ENCODE measurements around the gene SEZ6L2. TPM values are rescaled to one million over a fixed set of nuclear protein-coding genes. Genes with fewer than 3 reads are reported as not detected.
"Not testable (repeated sequence)": the region's sequence is repeated elsewhere in the genome, so short reads cannot be mapped to it uniquely, and the experiment has no call there.

The SEZ6L2 gene
- total RNA-seq, 1 donor from 2014 or later = 29.1 TPM

DNA sequence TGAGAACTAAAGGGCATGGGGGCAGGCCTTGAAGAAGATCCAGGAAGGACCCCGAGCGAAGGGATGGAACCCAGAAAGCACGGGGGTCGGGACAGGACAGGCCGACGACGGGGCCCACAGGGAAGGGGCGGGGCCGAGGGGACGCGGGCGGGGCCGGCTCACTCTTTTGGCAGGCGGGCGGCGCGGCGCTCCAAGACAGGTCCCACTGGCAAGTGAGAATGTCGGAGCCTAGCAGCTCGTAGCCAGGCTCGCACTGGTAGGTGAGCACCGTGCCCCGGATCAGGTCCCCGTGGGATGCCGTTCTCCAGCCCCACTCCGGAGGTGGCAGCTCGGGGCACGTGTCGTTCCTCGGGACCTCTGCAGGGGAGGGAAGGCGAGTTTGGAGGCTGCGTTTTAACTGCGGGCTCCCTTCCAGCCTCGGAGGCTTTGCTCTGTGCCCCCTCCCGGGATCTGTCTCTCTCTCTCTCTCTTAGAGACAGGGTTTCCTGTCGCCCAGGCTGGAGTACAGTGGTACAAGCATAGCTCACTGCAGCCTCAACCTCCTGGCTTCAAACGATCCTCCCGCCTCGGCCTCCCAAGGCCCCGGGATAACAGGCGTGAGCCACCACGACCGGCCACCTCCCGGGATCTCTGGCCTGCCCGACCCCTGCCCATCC lies 22.6 kb downstream of the SEZ6L2 start:
- Mint-ChIP-seq H3K36me3 (peaks cover 4% of the 10 kb centered on the region), H3K4me1 (peaks cover 5% of the 10 kb centered on the region), H3K27me3 (ENCODE audit: low read depth) (peaks cover 52% of the 10 kb centered on the region), H3K4me3 (peak overlapping the region; percentile 24), H3K27ac (no peak overlapping the region), H3K9me3 (no peaks in the 10 kb centered on the region)
- TF ChIP-seq, protein P1, sequence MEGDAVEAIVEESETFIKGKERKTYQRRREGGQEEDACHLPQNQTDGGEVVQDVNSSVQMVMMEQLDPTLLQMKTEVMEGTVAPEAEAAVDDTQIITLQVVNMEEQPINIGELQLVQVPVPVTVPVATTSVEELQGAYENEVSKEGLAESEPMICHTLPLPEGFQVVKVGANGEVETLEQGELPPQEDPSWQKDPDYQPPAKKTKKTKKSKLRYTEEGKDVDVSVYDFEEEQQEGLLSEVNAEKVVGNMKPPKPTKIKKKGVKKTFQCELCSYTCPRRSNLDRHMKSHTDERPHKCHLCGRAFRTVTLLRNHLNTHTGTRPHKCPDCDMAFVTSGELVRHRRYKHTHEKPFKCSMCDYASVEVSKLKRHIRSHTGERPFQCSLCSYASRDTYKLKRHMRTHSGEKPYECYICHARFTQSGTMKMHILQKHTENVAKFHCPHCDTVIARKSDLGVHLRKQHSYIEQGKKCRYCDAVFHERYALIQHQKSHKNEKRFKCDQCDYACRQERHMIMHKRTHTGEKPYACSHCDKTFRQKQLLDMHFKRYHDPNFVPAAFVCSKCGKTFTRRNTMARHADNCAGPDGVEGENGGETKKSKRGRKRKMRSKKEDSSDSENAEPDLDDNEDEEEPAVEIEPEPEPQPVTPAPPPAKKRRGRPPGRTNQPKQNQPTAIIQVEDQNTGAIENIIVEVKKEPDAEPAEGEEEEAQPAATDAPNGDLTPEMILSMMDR (IDR thresholded peaks at IDR 0.05; ENCODE audit: unreplicated experiment) = no peak
- DNase-seq (ENCODE audit: low spot score in 2 of 2, unreplicated experiment in 2 of 2) = no peak

DNA sequence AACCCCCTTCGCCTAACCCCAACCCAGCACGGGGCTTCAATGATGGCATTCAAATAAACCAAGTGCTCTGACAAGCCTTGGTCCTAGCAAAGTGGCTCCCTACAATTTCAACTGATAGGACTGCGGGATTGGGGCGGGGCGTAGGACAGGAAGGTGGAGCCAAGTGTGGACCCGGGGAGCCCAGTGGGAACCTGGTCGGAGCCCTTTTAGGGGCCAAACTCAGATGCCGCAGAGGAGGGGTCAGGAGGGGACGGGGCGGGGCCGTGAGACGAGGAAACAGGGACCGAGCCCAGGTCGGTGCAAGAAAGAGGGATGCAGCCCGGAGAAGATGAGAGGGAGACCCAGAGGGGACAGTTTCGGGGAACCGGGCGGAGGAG lies 23.1 kb downstream of the SEZ6L2 start:
- Mint-ChIP-seq H3K27me3 (ENCODE audit: low read depth) (peaks cover 52% of the 10 kb centered on the region), H3K36me3 (peaks cover 6% of the 10 kb centered on the region), H3K9me3 (no peaks in the 10 kb centered on the region), H3K27ac (no peak overlapping the region), H3K4me3 (peak overlapping the region; percentile 16), H3K4me1 (peaks cover 5% of the 10 kb centered on the region)
- no peak for DNase-seq (ENCODE audit: low spot score in 2 of 2, unreplicated experiment in 2 of 2)
- TF ChIP-seq, protein P1 (IDR thresholded peaks at IDR 0.05; ENCODE audit: unreplicated experiment) = no peak

GRCh38 chr16:29875206-29875605 lies 24.1 kb downstream of the SEZ6L2 start:
- H3K27ac Mint-ChIP-seq = no peak overlapping the region
- H3K4me1 Mint-ChIP-seq = peaks cover 5% of the 10 kb centered on the region
- no peaks in the 10 kb centered on the region for H3K9me3 Mint-ChIP-seq
- TF ChIP-seq, protein P1 (IDR thresholded peaks at IDR 0.05; ENCODE audit: unreplicated experiment) = no peak
- no peak for DNase-seq (ENCODE audit: low spot score in 2 of 2, unreplicated experiment in 2 of 2)
- H3K4me3 Mint-ChIP-seq = no peak overlapping the region
- H3K27me3 Mint-ChIP-seq (ENCODE audit: low read depth) = peaks cover 52% of the 10 kb centered on the region
- peaks cover 6% of the 10 kb centered on the region for H3K36me3 Mint-ChIP-seq

DNA sequence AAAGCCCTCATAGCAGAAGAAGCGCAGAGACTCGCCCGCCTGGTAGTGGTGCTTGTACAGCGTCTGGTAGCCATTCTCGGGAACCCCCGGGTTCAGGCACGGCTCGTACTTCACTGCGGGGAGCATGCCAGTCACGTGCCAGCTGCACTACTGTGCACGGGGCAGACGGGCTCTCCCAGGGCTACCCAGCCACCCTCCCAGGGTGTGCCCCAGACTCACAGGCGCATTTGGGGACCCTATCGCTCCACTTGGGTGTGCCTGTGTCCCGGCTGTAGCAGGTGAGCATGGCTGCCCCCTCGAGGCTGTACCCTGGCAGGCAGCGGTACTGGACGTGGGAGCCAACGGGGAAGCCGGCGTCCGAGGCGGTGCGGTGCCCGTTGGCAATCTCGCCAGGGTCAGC lies 26.0 kb downstream of the SEZ6L2 start:
- Mint-ChIP-seq H3K4me1 (peaks cover 5% of the 10 kb centered on the region), H3K27ac (no peak overlapping the region), H3K36me3 (peaks cover 6% of the 10 kb centered on the region), H3K27me3 (ENCODE audit: low read depth) (peaks cover 41% of the 10 kb centered on the region), H3K9me3 (no peaks in the 10 kb centered on the region), H3K4me3 (no peak overlapping the region)
- TF ChIP-seq, protein P1 (IDR thresholded peaks at IDR 0.05; ENCODE audit: unreplicated experiment) = no peak
- DNase-seq (ENCODE audit: low spot score in 2 of 2, unreplicated experiment in 2 of 2) = no peak

DNA sequence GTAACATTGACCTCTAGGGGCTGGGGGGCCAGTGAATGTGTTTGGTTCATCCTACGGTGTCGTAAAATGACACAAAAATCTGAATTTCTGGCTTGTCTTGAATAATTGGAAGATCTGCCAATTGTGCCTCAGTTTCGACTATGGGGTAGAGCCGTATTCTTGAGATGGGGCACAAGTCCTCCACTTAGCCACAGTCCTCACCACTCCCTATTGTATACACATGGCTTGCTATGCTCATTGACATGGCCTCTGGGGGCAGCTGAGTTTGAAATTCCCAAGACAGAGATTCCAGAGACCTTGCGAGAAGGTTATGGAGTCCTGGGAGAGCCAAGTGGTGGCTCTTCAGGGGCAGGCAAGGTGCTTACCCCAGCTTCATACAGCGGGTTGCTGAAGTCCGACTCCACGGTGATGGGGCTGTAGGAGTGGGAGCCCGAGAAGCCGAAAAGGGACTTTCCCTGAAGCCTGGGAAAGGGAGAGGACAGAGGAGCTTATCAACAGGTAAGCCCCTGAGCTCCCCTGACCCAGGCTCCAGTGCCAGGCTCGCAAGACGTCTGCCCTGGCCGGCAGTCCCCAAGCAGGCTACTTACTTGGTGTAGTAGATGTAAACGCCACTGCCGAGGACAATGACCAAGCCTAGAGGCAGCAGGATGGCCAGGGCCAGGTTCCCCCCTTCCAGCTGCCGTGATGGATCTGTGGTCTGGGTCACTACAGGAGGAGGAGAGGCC lies 27.4 kb downstream of the SEZ6L2 start:
- H3K4me1 Mint-ChIP-seq = no peaks in the 10 kb centered on the region
- H3K27me3 Mint-ChIP-seq (ENCODE audit: low read depth) = peaks cover 27% of the 10 kb centered on the region
- no peak overlapping the region for H3K27ac Mint-ChIP-seq
- no peak for DNase-seq (ENCODE audit: low spot score in 2 of 2, unreplicated experiment in 2 of 2)
- TF ChIP-seq, protein P1 (IDR thresholded peaks at IDR 0.05; ENCODE audit: unreplicated experiment) = no peak
- H3K9me3 Mint-ChIP-seq = no peaks in the 10 kb centered on the region
- H3K36me3 Mint-ChIP-seq = peaks cover 2% of the 10 kb centered on the region
- H3K4me3 Mint-ChIP-seq = no peak overlapping the region

DNA sequence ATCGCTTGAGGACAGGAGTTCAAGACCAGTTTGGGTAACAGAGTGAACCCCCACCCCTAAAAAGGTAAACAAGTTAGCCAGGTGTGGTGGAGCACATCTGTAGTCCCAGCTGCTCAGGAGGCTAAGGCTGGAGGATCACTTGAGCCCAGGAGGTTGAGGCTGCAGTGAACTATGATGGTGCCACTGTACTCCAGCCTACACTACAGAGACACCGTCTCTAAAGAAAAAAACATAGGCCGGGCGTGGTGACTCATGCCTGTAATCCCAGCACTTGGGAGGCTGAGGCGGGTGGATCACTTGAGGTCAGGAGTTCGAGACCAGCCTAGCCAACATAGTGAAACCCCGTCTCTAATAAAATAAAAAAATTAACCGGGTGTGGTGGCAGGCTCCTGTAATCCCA lies 30.3 kb downstream of the SEZ6L2 start:
- H3K4me1 Mint-ChIP-seq; H3K36me3 Mint-ChIP-seq; H3K27me3 Mint-ChIP-seq (ENCODE audit: low read depth); H3K4me3 Mint-ChIP-seq; H3K9me3 Mint-ChIP-seq; DNase-seq (ENCODE audit: low spot score in 2 of 2, unreplicated experiment in 2 of 2); H3K27ac Mint-ChIP-seq: not testable (repeated sequence)

Measured in mesothelial cell of epicardium (in vitro differentiated cells).